Measurements from ENCODE around the gene NAV1. TPM values are rescaled to one million over a fixed set of nuclear protein-coding genes. Genes with fewer than 3 reads are reported as not detected.

The NAV1 gene
- total and polyA plus RNA-seq, 2 of the 8 experiments (the other 6 are each of a cell fraction or from before 2014, with no cell fraction given), result 9.9 to 42.7 TPM

DNA sequence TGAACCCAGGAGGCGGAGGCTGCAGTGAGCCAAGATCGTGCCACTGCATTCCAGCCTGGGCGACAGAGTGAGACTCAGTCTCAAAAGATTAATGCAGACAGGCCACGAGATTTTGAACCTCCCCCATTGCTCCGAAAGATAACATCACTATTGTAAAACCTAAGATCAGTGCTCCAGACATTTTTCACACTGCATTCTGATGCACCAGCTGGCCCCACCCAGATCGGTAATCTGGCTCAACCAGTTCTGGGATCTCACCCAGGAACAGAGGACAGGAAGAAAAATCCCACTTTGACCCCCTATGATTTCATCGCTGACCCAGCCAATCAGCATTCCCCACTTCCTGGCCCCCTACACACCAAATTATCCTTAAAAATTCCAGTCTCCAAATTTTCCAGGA lies 21.3 kb upstream of the NAV1 start (continued):
- TF ChIP-seq, protein P1, sequence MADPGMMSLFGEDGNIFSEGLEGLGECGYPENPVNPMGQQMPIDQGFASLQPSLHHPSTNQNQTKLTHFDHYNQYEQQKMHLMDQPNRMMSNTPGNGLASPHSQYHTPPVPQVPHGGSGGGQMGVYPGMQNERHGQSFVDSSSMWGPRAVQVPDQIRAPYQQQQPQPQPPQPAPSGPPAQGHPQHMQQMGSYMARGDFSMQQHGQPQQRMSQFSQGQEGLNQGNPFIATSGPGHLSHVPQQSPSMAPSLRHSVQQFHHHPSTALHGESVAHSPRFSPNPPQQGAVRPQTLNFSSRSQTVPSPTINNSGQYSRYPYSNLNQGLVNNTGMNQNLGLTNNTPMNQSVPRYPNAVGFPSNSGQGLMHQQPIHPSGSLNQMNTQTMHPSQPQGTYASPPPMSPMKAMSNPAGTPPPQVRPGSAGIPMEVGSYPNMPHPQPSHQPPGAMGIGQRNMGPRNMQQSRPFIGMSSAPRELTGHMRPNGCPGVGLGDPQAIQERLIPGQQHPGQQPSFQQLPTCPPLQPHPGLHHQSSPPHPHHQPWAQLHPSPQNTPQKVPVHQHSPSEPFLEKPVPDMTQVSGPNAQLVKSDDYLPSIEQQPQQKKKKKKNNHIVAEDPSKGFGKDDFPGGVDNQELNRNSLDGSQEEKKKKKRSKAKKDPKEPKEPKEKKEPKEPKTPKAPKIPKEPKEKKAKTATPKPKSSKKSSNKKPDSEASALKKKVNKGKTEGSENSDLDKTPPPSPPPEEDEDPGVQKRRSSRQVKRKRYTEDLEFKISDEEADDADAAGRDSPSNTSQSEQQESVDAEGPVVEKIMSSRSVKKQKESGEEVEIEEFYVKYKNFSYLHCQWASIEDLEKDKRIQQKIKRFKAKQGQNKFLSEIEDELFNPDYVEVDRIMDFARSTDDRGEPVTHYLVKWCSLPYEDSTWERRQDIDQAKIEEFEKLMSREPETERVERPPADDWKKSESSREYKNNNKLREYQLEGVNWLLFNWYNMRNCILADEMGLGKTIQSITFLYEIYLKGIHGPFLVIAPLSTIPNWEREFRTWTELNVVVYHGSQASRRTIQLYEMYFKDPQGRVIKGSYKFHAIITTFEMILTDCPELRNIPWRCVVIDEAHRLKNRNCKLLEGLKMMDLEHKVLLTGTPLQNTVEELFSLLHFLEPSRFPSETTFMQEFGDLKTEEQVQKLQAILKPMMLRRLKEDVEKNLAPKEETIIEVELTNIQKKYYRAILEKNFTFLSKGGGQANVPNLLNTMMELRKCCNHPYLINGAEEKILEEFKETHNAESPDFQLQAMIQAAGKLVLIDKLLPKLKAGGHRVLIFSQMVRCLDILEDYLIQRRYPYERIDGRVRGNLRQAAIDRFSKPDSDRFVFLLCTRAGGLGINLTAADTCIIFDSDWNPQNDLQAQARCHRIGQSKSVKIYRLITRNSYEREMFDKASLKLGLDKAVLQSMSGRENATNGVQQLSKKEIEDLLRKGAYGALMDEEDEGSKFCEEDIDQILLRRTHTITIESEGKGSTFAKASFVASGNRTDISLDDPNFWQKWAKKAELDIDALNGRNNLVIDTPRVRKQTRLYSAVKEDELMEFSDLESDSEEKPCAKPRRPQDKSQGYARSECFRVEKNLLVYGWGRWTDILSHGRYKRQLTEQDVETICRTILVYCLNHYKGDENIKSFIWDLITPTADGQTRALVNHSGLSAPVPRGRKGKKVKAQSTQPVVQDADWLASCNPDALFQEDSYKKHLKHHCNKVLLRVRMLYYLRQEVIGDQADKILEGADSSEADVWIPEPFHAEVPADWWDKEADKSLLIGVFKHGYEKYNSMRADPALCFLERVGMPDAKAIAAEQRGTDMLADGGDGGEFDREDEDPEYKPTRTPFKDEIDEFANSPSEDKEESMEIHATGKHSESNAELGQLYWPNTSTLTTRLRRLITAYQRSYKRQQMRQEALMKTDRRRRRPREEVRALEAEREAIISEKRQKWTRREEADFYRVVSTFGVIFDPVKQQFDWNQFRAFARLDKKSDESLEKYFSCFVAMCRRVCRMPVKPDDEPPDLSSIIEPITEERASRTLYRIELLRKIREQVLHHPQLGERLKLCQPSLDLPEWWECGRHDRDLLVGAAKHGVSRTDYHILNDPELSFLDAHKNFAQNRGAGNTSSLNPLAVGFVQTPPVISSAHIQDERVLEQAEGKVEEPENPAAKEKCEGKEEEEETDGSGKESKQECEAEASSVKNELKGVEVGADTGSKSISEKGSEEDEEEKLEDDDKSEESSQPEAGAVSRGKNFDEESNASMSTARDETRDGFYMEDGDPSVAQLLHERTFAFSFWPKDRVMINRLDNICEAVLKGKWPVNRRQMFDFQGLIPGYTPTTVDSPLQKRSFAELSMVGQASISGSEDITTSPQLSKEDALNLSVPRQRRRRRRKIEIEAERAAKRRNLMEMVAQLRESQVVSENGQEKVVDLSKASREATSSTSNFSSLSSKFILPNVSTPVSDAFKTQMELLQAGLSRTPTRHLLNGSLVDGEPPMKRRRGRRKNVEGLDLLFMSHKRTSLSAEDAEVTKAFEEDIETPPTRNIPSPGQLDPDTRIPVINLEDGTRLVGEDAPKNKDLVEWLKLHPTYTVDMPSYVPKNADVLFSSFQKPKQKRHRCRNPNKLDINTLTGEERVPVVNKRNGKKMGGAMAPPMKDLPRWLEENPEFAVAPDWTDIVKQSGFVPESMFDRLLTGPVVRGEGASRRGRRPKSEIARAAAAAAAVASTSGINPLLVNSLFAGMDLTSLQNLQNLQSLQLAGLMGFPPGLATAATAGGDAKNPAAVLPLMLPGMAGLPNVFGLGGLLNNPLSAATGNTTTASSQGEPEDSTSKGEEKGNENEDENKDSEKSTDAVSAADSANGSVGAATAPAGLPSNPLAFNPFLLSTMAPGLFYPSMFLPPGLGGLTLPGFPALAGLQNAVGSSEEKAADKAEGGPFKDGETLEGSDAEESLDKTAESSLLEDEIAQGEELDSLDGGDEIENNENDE (IDR thresholded peaks at IDR 0.05; ENCODE audit: insufficient replicate concordance, low read length), result no peak
- no peak for TF ChIP-seq SIRT6 (IDR thresholded peaks at IDR 0.05; ENCODE audit: low read length)
- no peak for TF ChIP-seq CBX8 (IDR thresholded peaks at IDR 0.05; ENCODE audit: borderline replicate concordance, low read depth, low read length)
- no peak for TF ChIP-seq HDAC6 (IDR thresholded peaks at IDR 0.05; ENCODE audit: low read depth, low read length)
- no peak for TF ChIP-seq SUZ12 (IDR thresholded peaks at IDR 0.05; ENCODE audit: low read length)
- TF ChIP-seq TEAD4 (IDR thresholded peaks at IDR 0.05; ENCODE audit: low read depth, low read length), result no peak

Measured in H1 (cell line).